ENCODE measurements around the gene GABBR2.

GABBR2 gene

GRCh38 chr9:98427491-98427890 lies 281.2 kb downstream of the GABBR2 start:
- DNase-seq: no peak

DNA sequence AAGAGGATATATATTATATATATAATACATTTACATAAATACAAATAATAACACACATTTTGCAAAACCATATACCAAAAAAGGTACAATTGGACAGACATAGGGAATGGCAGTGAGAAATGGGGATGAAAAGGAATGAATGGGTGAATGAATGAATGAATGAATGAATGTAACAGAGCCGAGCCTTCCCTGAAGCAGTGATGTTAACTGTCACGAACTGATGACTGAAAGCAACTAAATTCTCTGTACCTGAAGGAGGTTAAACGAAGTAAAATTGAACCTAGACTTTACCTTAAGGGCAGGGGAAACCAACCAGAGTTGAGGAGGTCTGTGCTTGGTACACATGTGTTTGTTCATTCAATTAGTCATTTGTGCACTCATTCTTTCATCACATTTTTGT lies 283.7 kb downstream of the GABBR2 start:
- DNase-seq: no peak

DNA sequence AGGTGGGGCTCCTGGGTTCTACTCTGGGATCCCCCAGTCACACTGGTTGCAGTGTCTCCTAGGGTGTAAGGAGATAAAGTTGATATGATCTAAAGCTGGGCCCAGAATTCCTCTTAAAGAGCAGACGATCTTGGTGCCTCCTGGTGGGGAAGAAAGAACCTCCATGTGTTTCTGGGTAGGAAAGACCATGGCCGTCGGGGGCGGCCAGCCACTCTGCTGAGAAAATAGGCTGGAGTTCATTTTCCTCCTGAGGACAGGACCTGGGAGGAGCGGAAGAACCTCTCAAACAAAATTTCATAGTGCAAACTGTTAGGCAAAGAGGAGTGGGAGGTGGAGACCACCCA lies 289.5 kb downstream of the GABBR2 start:
- no peak for DNase-seq

DNA sequence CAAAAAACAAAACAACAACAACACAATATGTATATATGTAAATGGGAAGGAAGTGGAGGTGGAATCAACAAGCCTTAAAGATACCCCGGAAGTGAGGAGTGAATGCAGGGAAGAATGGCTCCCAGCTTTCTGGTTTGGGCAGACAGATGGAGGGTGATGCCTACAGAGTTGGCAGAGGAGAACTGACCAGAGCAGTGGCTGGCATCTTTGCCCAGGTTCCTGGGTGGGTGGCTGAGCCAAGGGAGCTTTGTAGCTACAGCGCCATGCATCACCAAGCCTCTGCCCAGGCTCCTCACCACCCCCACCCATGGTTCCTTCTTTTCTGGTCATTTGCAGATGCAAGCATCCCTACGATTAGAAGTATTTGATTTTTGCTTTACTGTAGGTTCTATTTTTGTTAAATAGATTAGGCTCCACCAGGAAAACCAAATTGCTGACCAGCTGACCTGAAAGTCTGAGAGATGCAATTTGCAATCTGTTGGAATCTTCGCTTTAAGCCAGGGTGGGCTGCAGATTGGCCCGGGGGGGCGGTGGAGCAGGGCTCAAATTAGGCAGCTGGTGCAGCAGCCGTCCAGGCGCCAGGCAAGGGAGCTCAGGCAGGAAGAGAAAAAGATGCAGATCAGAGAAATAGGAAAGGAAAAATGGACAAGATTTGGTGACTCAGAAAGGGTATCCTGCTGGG lies 290.0 kb downstream of the GABBR2 start:
- DNase-seq: no peak

- no peak for DNase-seq
Observed at GRCh38 chr9:98416294-98417248, 292.2 kb downstream of the GABBR2 start.

GRCh38 chr9:98415782-98416181 lies 293.0 kb downstream of the GABBR2 start:
- DNase-seq: no peak

DNA sequence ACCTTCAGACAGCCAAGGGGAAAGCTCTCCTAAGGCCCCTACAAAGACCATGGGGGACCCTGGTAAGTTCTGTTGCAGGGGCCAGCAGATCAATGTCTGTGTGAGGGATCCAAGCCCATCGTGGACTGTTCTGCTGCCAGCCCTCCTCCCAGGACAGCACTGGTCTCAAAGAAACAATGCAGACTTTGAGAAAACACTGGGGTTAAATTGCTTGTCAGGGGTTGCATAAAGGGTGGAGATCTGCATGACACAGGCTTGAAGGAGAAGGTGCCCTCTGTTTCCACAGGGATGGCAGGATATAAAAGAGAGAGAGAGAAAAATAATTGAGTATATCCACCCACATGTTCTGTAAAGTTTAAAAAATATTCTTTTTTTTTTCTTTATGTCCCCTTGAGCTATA lies 295.7 kb downstream of the GABBR2 start:
- no peak for DNase-seq

GRCh38 chr9:98412101-98412842 lies 296.5 kb downstream of the GABBR2 start:
- DNase-seq: no peak

DNA sequence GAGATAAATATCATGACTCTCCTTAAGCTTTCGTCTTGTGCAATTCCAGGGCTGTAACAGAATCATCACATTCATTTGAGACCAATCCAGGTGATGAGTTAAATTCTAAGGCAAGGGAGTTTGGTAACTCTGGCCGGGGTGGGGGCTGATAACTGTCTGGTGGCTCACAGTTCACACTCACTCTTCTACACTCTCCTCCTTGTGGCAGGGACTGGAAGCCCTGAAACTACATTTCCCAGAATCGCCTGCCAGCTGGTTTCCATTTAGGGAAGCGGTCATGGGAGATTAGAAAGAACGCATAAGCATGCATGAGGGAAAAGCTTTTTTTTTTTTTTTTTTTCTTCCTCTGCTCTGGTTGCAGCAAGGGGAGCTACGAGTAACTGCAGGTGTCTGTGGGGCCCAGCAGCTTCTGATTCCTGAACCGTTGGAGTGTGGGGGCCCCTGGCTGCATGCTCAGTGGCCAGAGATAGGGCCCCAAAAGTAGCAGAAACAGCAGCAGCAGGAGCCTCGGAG lies 298.5 kb downstream of the GABBR2 start:
- DNase-seq: no peak

- no peak for DNase-seq
Observed at GRCh38 chr9:98409719-98410118, 299.0 kb downstream of the GABBR2 start.

- DNase-seq: no peak
Observed at GRCh38 chr9:98406469-98406868, 302.3 kb downstream of the GABBR2 start.

DNA sequence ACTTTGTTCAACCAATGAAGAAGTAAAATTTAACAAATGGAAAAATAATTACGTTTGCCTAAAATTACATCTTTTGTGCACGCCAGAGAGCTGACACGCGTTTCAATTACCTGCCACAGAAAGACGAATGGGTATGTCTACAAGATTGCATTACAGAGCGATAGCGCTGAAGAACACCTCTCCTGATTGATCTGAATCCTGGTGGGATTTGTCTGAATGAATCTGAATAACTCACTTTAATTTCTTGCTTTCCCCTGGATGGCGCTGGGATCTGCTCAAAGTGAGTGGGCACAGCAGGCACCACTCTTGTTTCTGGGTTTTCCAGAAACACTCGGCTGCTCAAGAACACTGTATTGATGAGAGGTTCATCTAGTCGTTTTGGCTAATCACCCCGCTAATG lies 304.5 kb downstream of the GABBR2 start:
- no peak for DNase-seq

- no peak for DNase-seq
Observed at GRCh38 chr9:98403715-98404114, 305.0 kb downstream of the GABBR2 start.

- DNase-seq: no peak
Observed at GRCh38 chr9:98402019-98402840, 306.5 kb downstream of the GABBR2 start.

DNA sequence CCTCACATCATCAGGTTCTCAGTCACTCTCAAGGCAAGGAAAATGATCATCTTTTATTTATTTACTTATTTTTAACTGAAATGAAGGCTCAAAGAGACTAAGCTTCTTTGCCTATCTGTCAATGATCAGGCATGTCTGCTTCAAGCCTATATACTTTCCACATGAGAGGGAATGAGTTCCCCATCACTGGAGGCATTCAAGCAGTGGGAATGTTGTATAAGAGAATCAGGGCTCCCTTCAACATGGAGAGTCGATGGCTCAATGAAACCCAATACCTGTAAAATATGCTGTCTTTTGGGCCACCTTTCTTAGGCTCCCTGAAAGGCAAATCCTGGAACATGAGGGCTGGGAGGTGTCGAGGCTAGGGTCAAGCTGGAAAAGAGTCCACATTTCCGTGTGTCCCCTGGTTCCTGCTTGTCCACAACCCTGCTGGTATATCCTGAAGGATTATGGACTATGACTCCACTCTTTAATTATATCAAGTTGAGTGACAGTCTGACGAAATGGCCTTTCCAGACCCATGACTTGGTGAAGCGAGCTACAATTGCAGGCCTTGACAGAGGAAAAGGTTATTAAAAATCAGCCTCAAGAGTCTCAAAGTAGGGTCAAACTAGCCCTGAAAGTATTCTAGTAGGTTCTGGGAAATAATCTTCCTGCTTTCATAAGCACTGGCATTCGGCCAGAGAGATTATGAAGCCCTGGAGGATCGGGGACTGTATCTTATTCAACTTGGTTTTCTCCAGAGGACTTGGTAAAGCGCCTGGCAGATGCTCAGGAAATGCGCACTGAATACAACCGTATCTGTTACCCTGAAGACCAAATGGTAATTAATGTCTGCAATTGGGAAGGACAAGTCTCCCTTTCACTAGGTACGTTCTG lies 307.4 kb downstream of the GABBR2 start:
- DNase-seq: no peak

- no peak for DNase-seq
Observed at GRCh38 chr9:98399950-98400683, 308.6 kb downstream of the GABBR2 start.

GRCh38 chr9:98396656-98397055 lies 312.1 kb downstream of the GABBR2 start:
- no peak for DNase-seq

- no peak for DNase-seq
Observed at GRCh38 chr9:98396236-98396635, 312.5 kb downstream of the GABBR2 start.

DNA sequence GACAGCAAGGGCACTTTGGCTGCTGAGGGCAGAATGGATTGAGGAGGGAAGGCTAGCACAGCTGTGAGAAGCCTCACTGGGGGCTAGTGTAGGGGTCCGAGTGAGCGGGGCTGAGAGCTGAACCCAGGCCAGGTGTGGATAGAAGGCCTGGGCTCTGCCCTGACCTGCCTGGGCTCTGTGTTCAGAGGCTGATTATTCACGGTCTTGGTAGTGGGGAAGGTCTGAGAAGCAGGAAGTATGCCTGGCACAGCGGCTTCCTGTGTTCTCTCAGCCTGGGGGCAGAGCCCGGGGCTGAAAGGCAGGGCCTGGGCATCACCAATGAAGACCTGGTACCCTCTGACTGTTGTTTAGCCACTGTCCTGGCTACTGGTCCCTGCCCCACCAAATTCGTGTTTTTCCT lies 316.9 kb downstream of the GABBR2 start:
- DNase-seq: no peak

- no peak for DNase-seq
Observed at GRCh38 chr9:98391406-98391805, 317.3 kb downstream of the GABBR2 start.

DNA sequence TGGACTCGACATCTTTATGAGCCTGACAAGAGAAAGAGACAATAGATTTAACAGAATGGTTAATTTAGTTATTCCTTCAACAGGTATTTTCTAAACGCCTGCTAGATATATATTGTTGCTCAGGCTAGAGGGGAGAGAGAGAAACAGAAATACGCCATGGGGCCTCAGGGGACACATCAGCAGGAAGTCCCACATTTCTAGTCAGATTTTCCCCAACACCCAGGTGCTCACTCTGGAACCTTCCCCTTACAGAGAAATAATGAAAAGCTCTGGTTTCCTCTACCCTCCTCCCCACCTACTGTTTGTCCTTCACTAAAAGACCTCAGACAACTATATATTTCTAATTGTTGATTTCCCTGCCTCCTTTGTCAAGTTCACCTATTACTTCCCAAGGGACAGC lies 323.0 kb downstream of the GABBR2 start:
- DNase-seq: no peak

All from DMS153 (cell line).